ENCODE data around the gene AFF3. TPM values are rescaled to one million over a fixed set of nuclear protein-coding genes. Genes with fewer than 3 reads are reported as not detected.

Gene AFF3
- total and polyA plus RNA-seq, 10 of the 15 experiments (the other 5 are each of a cell fraction or from before 2014, with no cell fraction given) = 0.26 to 5.5 (median 3.0) TPM

DNA sequence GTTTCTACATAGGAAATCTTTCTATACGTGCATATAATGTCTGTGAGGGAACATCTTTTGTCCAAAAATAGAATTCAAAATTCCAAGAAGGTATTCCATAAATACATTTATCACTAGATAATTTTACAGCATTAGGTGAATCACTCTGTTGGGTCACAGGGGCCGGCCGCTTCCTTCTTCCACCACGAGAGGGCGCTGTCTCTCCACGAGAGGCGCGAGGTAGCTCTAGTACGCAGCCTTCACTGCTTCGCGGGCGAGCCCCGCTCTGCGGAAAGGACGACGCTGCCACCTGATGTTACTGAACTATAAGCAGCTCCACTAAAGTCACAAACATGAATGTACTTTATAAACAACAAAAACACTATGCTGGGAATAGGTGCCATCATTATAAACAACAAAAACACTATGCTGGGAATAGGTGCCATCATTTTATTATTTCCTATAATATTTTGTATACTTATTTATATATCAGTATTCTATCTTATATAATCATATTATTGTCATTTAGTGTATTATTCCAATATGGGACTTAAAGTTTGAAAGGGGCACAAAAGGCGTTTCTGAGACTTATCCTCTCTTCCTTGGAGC is 583.2 kb downstream of the AFF3 start (continued):
- TF ChIP-seq, protein P1, sequence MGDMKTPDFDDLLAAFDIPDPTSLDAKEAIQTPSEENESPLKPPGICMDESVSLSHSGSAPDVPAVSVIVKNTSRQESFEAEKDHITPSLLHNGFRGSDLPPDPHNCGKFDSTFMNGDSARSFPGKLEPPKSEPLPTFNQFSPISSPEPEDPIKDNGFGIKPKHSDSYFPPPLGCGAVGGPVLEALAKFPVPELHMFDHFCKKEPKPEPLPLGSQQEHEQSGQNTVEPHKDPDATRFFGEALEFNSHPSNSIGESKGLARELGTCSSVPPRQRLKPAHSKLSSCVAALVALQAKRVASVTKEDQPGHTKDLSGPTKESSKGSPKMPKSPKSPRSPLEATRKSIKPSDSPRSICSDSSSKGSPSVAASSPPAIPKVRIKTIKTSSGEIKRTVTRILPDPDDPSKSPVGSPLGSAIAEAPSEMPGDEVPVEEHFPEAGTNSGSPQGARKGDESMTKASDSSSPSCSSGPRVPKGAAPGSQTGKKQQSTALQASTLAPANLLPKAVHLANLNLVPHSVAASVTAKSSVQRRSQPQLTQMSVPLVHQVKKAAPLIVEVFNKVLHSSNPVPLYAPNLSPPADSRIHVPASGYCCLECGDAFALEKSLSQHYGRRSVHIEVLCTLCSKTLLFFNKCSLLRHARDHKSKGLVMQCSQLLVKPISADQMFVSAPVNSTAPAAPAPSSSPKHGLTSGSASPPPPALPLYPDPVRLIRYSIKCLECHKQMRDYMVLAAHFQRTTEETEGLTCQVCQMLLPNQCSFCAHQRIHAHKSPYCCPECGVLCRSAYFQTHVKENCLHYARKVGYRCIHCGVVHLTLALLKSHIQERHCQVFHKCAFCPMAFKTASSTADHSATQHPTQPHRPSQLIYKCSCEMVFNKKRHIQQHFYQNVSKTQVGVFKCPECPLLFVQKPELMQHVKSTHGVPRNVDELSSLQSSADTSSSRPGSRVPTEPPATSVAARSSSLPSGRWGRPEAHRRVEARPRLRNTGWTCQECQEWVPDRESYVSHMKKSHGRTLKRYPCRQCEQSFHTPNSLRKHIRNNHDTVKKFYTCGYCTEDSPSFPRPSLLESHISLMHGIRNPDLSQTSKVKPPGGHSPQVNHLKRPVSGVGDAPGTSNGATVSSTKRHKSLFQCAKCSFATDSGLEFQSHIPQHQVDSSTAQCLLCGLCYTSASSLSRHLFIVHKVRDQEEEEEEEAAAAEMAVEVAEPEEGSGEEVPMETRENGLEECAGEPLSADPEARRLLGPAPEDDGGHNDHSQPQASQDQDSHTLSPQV (IDR thresholded peaks at IDR 0.05) = no peak
- TF ChIP-seq ZNF384 (IDR thresholded peaks at IDR 0.05; ENCODE audit: borderline replicate concordance, low read depth, low read length) (no peak), RFX5 (IDR thresholded peaks at IDR 0.05; ENCODE audit: low read depth, low read length) (no peak), BACH1 (IDR thresholded peaks at IDR 0.05; ENCODE audit: borderline replicate concordance) (no peak), MTA2 (IDR thresholded peaks at IDR 0.05; ENCODE audit: low read depth) (no peak), SMARCA5 (IDR thresholded peaks at IDR 0.05) (peak; percentile 59; the same call in 1 of the 2 replicates), NBN (IDR thresholded peaks at IDR 0.05) (no peak), CEBPB (IDR thresholded peaks at IDR 0.05; ENCODE audit: borderline replicate concordance in 1 of 2, low read depth in 2 of 2, low read length in 2 of 2) (no peak), JUND (IDR thresholded peaks at IDR 0.05; ENCODE audit: low read depth, low read length) (no peak), MAX (IDR thresholded peaks at IDR 0.05; ENCODE audit: low read depth, low read length) (0 out of 2 replicates have a peak, but pooled peaks have one; percentile 22), NKRF (conservative IDR thresholded peaks at IDR 0.05) (no peak), BHLHE40 (IDR thresholded peaks at IDR 0.05; ENCODE audit: borderline replicate concordance in 1 of 2, low read depth in 2 of 2, low read length in 1 of 2) (peak in 1 of 2 experiments; percentile 47; a peak in 1 of 4 replicates), GABPA (IDR thresholded peaks at IDR 0.05; ENCODE audit: low read depth) (no peak), BRCA1 (IDR thresholded peaks at IDR 0.05; ENCODE audit: low read depth, low read length) (no peak), USF1 (IDR thresholded peaks at IDR 0.05; ENCODE audit: borderline replicate concordance, extremely low read length, insufficient read depth, low read depth, low read length) (no peak), ZNF207 (IDR thresholded peaks at IDR 0.05; ENCODE audit: borderline replicate concordance) (no peak), PAX5 (IDR thresholded peaks at IDR 0.05; ENCODE audit: borderline replicate concordance, low read depth, low read length) (no peak), ZNF622 (IDR thresholded peaks at IDR 0.05) (no peak), MEF2A (IDR thresholded peaks at IDR 0.05; ENCODE audit: insufficient read depth, low read depth, low read length) (no peak), MTA3 (IDR thresholded peaks at IDR 0.05; ENCODE audit: borderline replicate concordance, low read length) (no peak)
- TF ChIP-seq, protein P2, sequence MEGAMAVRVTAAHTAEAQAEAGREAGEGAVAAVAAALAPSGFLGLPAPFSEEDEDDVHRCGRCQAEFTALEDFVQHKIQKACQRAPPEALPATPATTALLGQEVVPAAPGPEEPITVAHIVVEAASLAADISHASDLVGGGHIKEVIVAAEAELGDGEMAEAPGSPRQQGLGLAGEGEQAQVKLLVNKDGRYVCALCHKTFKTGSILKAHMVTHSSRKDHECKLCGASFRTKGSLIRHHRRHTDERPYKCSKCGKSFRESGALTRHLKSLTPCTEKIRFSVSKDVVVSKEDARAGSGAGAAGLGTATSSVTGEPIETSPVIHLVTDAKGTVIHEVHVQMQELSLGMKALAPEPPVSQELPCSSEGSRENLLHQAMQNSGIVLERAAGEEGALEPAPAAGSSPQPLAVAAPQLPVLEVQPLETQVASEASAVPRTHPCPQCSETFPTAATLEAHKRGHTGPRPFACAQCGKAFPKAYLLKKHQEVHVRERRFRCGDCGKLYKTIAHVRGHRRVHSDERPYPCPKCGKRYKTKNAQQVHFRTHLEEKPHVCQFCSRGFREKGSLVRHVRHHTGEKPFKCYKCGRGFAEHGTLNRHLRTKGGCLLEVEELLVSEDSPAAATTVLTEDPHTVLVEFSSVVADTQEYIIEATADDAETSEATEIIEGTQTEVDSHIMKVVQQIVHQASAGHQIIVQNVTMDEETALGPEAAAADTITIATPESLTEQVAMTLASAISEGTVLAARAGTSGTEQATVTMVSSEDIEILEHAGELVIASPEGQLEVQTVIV (IDR thresholded peaks at IDR 0.05; ENCODE audit: borderline replicate concordance, partially characterized antibody) = no peak

Measured in GM12878 (cell line).